Measurements from ENCODE around the gene MET.

GRCh38 chr7:116736927-116737715 lies 65.1 kb downstream of the MET start:
- TF ChIP-seq CTCF (IDR thresholded peaks at IDR 0.05 in 2 of 3, conservative IDR thresholded peaks at IDR 0.05 in 1 of 3; ENCODE audit: borderline replicate concordance in 1 of 3, insufficient read depth in 1 of 3, low read depth in 2 of 3, low read length in 2 of 3): no peak
- TF ChIP-seq POLR2A (IDR thresholded peaks at IDR 0.05; ENCODE audit: borderline replicate concordance, extremely low read depth, insufficient read depth, insufficient read length): no peak
- no peak for TF ChIP-seq POLR2AphosphoS5 (IDR thresholded peaks at IDR 0.05; ENCODE audit: low read depth, low read length)
- no peak for TF ChIP-seq SIN3A (IDR thresholded peaks at IDR 0.05; ENCODE audit: low read depth)
- TF ChIP-seq FOSL1 (IDR thresholded peaks at IDR 0.05; ENCODE audit: low read depth): no peak
- TF ChIP-seq EGR1 (IDR thresholded peaks at IDR 0.05; ENCODE audit: low read depth): no peak
- TF ChIP-seq CEBPB (IDR thresholded peaks at IDR 0.05; ENCODE audit: low read depth): no peak
- no peak for TF ChIP-seq REST (IDR thresholded peaks at IDR 0.05; ENCODE audit: low read depth)
- TF ChIP-seq EZH2phosphoT487 (IDR thresholded peaks at IDR 0.05; ENCODE audit: borderline replicate concordance): no peak
- TF ChIP-seq ZNF274 (IDR thresholded peaks at IDR 0.05; ENCODE audit: low read depth, low read length): no peak

All from HCT116 (cell line).